HG03521 (cell line): ENCODE measurements around the gene PTPRN2.

Source experiments
- ATAC-seq: cut with Tn5 transposase; IDR thresholded peaks from one replicate; pipeline ENCODE4 v1.9.1; 2021; ENCODE audit warnings: mild to moderate bottlenecking, moderate library complexity; ENCODE audit not compliant: unreplicated experiment

Gene PTPRN2

GRCh38 chr7:157824011-157824818 is 763.4 kb downstream of the PTPRN2 start:
- ATAC-seq = no peak

DNA sequence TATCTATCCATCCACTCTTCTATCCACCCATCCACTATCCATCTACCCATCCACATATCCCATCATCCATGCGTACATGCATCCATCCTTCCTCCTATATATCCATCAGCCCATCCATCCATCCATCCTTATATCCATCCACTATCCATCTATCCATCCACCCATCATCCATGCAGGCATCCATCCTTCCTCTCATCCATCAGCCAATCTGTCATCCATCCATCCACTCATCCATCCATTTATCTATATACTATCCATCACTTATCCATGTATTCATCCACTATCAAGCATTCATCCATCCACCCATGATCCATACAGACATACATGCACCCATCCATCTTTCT is 765.0 kb downstream of the PTPRN2 start:
- ATAC-seq = no peak

- no peak for ATAC-seq
Observed at GRCh38 chr7:157821959-157822687, 765.5 kb downstream of the PTPRN2 start.

DNA sequence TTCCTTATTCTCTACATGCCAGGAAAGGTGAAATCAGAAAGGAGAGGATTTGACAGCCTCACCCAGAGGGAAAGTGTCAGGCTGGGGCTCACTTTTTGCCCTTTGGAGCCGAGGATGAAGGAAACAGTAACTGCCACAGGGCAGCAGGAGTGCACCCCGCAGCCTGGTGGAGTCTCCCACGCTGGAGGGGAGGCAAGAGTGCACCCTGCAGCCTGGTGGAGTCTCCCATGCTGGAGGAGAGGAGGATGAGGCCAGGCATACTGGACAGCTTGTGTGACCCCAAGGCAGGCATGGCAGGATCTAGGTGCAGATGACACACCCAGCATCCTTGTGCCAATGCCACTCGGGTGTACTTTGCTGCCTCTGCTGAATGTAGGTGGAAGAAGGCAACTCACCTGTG is 766.8 kb downstream of the PTPRN2 start:
- ATAC-seq = no peak

DNA sequence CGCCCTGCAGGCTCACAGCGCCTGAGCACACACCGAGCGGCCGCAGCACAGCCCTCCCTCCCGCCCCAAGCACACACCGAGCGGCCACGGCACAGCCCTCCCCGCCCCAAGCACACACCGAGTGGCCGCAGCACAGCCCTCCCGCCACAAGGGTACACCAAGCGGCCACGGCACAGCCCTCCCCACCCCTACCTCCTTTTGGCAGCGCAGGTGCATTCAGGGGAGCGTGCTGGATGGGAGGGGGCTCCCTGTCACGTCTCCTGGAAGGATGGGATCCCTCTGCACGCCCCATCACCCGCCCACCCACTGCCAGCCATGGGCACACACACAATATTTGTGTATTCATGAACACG is 768.2 kb downstream of the PTPRN2 start:
- ATAC-seq = no peak

- no peak for ATAC-seq
Observed at GRCh38 chr7:157818701-157819454, 768.7 kb downstream of the PTPRN2 start.

- no peak for ATAC-seq
Observed at GRCh38 chr7:157817944-157818700, 769.5 kb downstream of the PTPRN2 start.

DNA sequence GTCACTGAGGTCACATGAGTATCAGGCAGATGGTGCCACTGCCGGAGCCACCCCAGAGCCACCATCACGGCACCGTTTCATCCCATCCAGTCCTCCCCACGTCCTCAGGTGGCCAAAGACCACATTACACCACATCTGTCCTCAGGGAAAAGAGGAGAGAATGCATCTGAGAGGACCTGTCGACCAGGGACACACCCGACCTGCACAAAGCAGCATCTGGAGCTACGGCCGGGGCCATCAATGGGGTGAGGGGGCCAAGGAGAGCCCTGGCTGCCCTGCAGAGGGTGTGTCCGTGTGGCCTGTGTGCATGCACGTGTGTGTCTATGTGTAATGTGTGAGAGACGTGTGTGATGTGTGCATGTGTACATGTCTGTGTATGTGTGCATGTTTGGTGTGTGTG is 770.2 kb downstream of the PTPRN2 start:
- ATAC-seq = no peak

- ATAC-seq = no peak
Observed at GRCh38 chr7:157816526-157817250, 770.9 kb downstream of the PTPRN2 start.

- ATAC-seq = no peak
Observed at GRCh38 chr7:157816086-157816485, 771.5 kb downstream of the PTPRN2 start.

GRCh38 chr7:157815706-157816022 is 772.0 kb downstream of the PTPRN2 start:
- no peak for ATAC-seq

GRCh38 chr7:157814931-157815705 is 772.5 kb downstream of the PTPRN2 start:
- no peak for ATAC-seq

DNA sequence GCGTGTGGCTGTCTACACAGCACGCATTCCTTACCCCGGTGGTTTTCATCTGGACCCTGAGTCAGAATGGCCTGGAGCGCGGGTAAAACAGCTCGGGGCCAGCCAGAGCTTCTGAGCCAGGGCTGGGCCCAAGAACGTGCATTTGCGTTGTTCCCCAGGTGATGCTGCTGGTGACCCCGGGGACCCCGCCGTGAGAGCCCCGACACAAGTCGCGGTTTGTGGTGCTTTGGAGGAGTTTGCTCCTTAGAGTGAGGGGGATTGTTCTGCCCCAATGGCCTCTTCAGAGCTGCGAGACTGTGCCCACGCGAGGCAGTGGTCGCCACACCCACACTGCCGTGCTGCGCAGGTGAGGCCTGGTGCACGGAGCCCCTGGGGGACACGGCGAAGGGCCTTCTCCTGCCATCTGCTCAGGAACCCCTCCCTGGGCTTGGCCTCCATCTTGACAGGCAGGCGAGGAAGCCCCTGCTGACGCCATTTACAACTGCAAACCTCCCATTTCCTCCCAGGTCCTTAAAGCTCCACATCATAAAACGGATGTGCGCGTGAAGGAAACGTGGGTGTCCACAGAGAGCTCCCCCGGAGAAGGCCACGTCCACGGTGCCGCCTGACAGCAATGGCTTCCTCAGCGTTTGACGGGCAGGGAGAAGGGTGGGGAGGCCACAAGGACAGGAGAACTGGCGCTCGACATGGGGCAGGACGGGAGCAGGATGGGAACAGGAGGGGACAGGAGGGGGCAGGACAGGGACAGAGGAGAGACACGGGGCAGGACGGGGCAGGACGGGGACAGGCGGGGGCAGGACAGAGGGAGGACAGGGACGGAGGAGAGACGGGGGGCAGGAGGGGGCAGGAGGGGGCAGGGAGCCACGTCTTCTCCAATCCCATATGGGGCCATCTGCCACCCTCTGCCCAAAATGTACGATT is 773.6 kb downstream of the PTPRN2 start:
- no peak for ATAC-seq

DNA sequence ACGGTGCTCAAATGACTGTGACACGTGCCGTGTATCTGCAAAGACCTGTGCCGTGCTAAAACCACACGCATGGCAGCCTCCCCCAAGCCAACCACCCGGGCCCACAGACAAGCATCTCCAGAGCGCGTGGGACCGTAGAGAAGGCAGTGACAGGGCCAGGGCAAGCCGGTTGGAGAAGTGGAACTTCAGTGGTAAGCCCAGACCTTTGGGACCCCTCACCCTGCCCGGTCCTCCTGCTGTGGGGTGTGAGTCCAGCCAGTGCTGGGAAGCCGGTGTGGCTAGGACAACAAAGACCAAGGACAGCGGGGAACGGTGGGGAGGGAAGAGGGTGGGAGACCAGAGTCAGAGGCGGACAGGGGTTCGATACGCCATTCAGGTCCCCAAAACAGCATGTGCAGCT is 774.6 kb downstream of the PTPRN2 start:
- no peak for ATAC-seq

- ATAC-seq = no peak
Observed at GRCh38 chr7:157811946-157812345, 775.7 kb downstream of the PTPRN2 start.

- ATAC-seq = no peak
Observed at GRCh38 chr7:157809863-157810851, 777.5 kb downstream of the PTPRN2 start.

DNA sequence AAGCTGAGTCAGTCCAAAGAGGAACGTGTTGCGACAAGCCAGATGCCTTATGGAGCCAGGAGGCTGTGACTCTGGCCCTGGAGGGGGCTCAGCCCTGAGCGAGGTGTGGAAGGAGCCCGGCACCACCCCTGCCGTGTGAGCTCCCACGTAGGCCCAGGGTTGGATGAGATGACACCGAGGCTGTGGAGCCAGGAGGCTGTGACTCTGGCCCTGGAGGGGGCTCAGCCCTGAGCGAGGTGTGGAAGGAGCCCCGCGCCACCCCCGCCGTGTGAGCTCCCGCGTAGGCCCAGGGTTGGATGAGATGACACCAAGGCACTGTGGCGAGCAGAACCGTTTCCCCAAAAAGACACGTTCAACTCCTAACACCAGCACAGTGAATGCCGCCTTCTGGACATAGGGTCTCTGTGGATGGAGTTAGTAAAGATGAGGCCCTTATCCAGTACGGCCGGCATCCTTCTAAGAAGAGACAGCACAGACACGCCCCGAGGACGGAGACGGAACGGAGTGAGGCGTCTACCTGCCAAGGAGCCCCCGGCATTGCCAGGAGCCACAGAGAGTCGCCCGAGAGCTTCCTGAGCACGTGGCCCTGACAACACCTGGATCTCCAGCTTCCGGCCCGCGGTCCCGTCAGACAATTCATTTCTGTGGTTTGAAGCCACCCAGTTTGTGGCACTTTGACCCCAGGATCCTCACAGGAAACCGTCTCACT is 778.3 kb downstream of the PTPRN2 start:
- ATAC-seq = no peak
